Measurements from ENCODE around the gene LRRC4. TPM values are rescaled to one million over a fixed set of nuclear protein-coding genes. Genes with fewer than 3 reads are reported as not detected.

The LRRC4 gene
- total RNA-seq, 4 donors from 2014 or later = 0.96 to 4.7 (median 1.8) TPM

GRCh38 chr7:128040205-128040604 lies 9.0 kb upstream of the LRRC4 start:
- no peak for ATAC-seq (ENCODE audit: low FRiP score)

GRCh38 chr7:128039544-128039953 lies 8.3 kb upstream of the LRRC4 start:
- DNase-seq (ENCODE audit: low spot score) (no peak), ATAC-seq (ENCODE audit: low FRiP score) (no peak)
- TF ChIP-seq CTCF (IDR thresholded peaks at IDR 0.05) = no peak

More at GRCh38 chr7:128040205-128040604, 9.0 kb upstream of the LRRC4 start:
- TF ChIP-seq CTCF (IDR thresholded peaks at IDR 0.05) = no peak
- DNase-seq (ENCODE audit: low spot score) = no peak

GRCh38 chr7:128037880-128038619 lies 6.8 kb upstream of the LRRC4 start:
- ATAC-seq (ENCODE audit: low FRiP score) (no peak), DNase-seq (ENCODE audit: low spot score) (no peak)
- no peak for TF ChIP-seq CTCF (IDR thresholded peaks at IDR 0.05)

GRCh38 chr7:128037081-128037480 lies 5.8 kb upstream of the LRRC4 start:
- no peak for DNase-seq (ENCODE audit: low spot score)
- no peak for ATAC-seq (ENCODE audit: low FRiP score)
- no peak for TF ChIP-seq CTCF (IDR thresholded peaks at IDR 0.05)

GRCh38 chr7:128036226-128036940 lies 5.1 kb upstream of the LRRC4 start:
- no peak for DNase-seq (ENCODE audit: low spot score)
- TF ChIP-seq CTCF (IDR thresholded peaks at IDR 0.05) = no peak
- no peak for ATAC-seq (ENCODE audit: low FRiP score)

- no peak for DNase-seq (ENCODE audit: low spot score)
- TF ChIP-seq CTCF (IDR thresholded peaks at IDR 0.05) = no peak
- ATAC-seq (ENCODE audit: low FRiP score) = no peak
Measured at GRCh38 chr7:128035712-128036111, 4.5 kb upstream of the LRRC4 start.

- TF ChIP-seq CTCF (IDR thresholded peaks at IDR 0.05) = no peak
Measured at GRCh38 chr7:128034825-128035224, 3.6 kb upstream of the LRRC4 start.

More at GRCh38 chr7:128034825-128035224, 3.6 kb upstream of the LRRC4 start:
- DNase-seq (ENCODE audit: low spot score) = no peak
- ATAC-seq (ENCODE audit: low FRiP score) = no peak

Measured in omental fat pad (tissue), 4 donors.